Astrocyte (in vitro differentiated cells and primary cell): ENCODE results near the gene MED22. TPM values are rescaled to one million over a fixed set of nuclear protein-coding genes. Genes with fewer than 3 reads are reported as not detected.

ENCODE experiments used
- DNase-seq: peaks from one replicate; pipeline ENCODE4 v3.0.0-alpha.2; 2010; ENCODE audit warnings: low read depth
- FAIRE-seq: peaks from 2 replicates; lab custom pipeline; 2011; peaks lifted over from hg19 to GRCh38; lab: Jason Lieb, UNC
- H2AFZ ChIP-seq: 2 replicates; pipeline ENCODE4 v1.6.0; 2012; ENCODE audit warnings: low read depth, low read length, inconsistent platforms
- H3K27ac ChIP-seq: 2 replicates; pipeline ENCODE4 v1.5.1; 2011; ENCODE audit warnings: low read depth, low read length, inconsistent platforms
- H3K27me3 ChIP-seq: 2 replicates; pipeline ENCODE4 v1.6.0; 2011; ENCODE audit warnings: low read length, inconsistent platforms; ENCODE audit not compliant: insufficient read depth
- H3K36me3 ChIP-seq: 2 replicates; pipeline ENCODE4 v1.5.1; 2011; ENCODE audit warnings: low read length, inconsistent platforms; ENCODE audit not compliant: insufficient read depth
- H3K4me1 ChIP-seq: 2 replicates; pipeline ENCODE4 v1.5.1; 2011; ENCODE audit warnings: low read length, inconsistent platforms; ENCODE audit not compliant: insufficient read depth
- H3K4me2 ChIP-seq: 2 replicates; pipeline ENCODE4 v1.6.0; 2012; ENCODE audit warnings: low read length, inconsistent platforms
- H3K4me3 ChIP-seq: 2 replicates; pipeline ENCODE4 v1.5.1; 2011; ENCODE audit warnings: low read depth, mild to moderate bottlenecking, low read length, inconsistent platforms; ENCODE audit not compliant: insufficient read depth
- H3K79me2 ChIP-seq: 2 replicates; pipeline ENCODE4 v1.6.0; 2012; ENCODE audit warnings: mild to moderate bottlenecking, low read length, inconsistent platforms; ENCODE audit not compliant: insufficient read depth
- H3K9ac ChIP-seq: 2 replicates; pipeline ENCODE4 v1.6.0; 2012; ENCODE audit warnings: mild to moderate bottlenecking, low read length, inconsistent platforms
- H3K9me3 ChIP-seq: 2 replicates; pipeline ENCODE4 v1.5.1; 2012; ENCODE audit warnings: low read depth, mild to moderate bottlenecking, low read length, inconsistent platforms; ENCODE audit not compliant: insufficient read depth
- H4K20me1 ChIP-seq: 2 replicates; pipeline ENCODE4 v1.6.0; 2012; ENCODE audit warnings: low read length, inconsistent platforms; ENCODE audit not compliant: insufficient read depth
- H3K27ac Mint-ChIP-seq: one replicate; pipeline ENCODE4 v1.8.0; 2021; ENCODE audit warnings: mild to moderate bottlenecking, mixed read lengths; ENCODE audit not compliant: unreplicated experiment
- H3K27me3 Mint-ChIP-seq: one replicate; pipeline ENCODE4 v1.8.0; 2021; ENCODE audit warnings: low read depth, mixed read lengths; ENCODE audit not compliant: unreplicated experiment
- H3K36me3 Mint-ChIP-seq: one replicate; pipeline ENCODE4 v1.8.0; 2021; ENCODE audit warnings: low read depth, mixed read lengths; ENCODE audit not compliant: unreplicated experiment
- H3K4me1 Mint-ChIP-seq: one replicate; pipeline ENCODE4 v1.8.0; 2021; ENCODE audit warnings: low read depth, mixed read lengths; ENCODE audit not compliant: unreplicated experiment
- H3K4me3 Mint-ChIP-seq: one replicate; pipeline ENCODE4 v1.8.0; 2021; ENCODE audit warnings: mild to moderate bottlenecking, moderate library complexity, mixed read lengths; ENCODE audit not compliant: unreplicated experiment
- H3K9me3 Mint-ChIP-seq: one replicate; pipeline ENCODE4 v1.8.0; 2021; ENCODE audit warnings: mild to moderate bottlenecking, mixed read lengths; ENCODE audit not compliant: unreplicated experiment
- CTCF ChIP-seq: IDR thresholded peaks from 2 replicates; pipeline ENCODE4 v1.5.1; 2011; ENCODE audit warnings: low read depth, mild to moderate bottlenecking, inconsistent platforms, low read length, moderate library complexity; ENCODE audit not compliant: insufficient read depth
- EZH2 ChIP-seq: IDR thresholded peaks from 2 replicates; pipeline ENCODE4 v1.6.1; 2012; ENCODE audit warnings: mild to moderate bottlenecking, low read length, inconsistent platforms; ENCODE audit not compliant: insufficient read depth
- total RNA-seq: library from RNA; stranded (reverse); gene quantifications from 2 replicates; pipeline ENCODE4 v1.2.1, GENCODE V29; 2021

MED22 gene
- total RNA-seq, 1 donor from 2014 or later, result 28.8 TPM

GRCh38 chr9:133351908-133352634 is 4.1 kb upstream of the MED22 start:
- Histone ChIP-seq H3K4me3 (no peak overlapping the region), H3K4me2 (no peak overlapping the region), H4K20me1 (peaks cover 71% of the 10 kb centered on the region), H2AFZ (no peak overlapping the region), H3K27me3 (no peaks in the 10 kb centered on the region), H3K4me1 (peaks cover 22% of the 10 kb centered on the region), H3K9me3 (no peaks in the 10 kb centered on the region), H3K79me2 (peaks cover 64% of the 10 kb centered on the region), H3K9ac (no peak overlapping the region), H3K36me3 (peaks cover 40% of the 10 kb centered on the region), H3K27ac (no peak overlapping the region)
- peaks cover 26% of the 10 kb centered on the region for H3K4me1 Mint-ChIP-seq
- no peaks in the 10 kb centered on the region for H3K9me3 Mint-ChIP-seq
- peak overlapping the region; percentile 70 for H3K4me3 Mint-ChIP-seq
- H3K27me3 Mint-ChIP-seq, result no peaks in the 10 kb centered on the region
- no peak for FAIRE-seq
- TF ChIP-seq CTCF (peak; percentile 44), EZH2 (no peak)
- peaks cover 35% of the 10 kb centered on the region for H3K36me3 Mint-ChIP-seq
- peak; percentile 42 for DNase-seq
- H3K27ac Mint-ChIP-seq, result no peak overlapping the region

DNA sequence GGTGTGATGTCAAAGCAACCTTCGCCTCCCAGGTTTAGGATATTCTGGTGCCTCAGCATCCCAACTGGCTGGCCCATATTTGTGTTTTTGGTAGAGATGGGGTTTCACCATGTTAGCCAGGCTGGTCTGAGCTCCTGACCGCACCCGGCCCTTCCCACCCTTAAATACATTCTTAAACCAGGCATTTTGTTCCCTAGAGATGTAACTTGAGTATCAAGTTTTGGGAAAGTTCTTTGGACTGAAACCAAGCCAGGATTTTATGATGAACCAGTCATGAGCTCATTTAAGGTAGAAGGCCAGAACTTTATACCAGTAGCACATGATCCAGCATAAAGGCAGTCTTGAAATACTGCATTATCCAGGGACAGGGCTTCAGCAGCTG is 3.6 kb upstream of the MED22 start:
- peak overlapping the region; percentile 64 for H3K4me3 Mint-ChIP-seq
- FAIRE-seq (no peak), DNase-seq (no peak)
- no peak overlapping the region for H2AFZ ChIP-seq
- H3K27ac Mint-ChIP-seq, result peak overlapping the region; percentile 41
- H3K9me3 Mint-ChIP-seq, result no peaks in the 10 kb centered on the region
- no peaks in the 10 kb centered on the region for H3K9me3 ChIP-seq
- peaks cover 40% of the 10 kb centered on the region for H3K36me3 ChIP-seq
- peaks cover 28% of the 10 kb centered on the region for H3K4me1 Mint-ChIP-seq
- H3K9ac ChIP-seq, result no peak overlapping the region
- no peaks in the 10 kb centered on the region for H3K27me3 Mint-ChIP-seq
- peaks cover 35% of the 10 kb centered on the region for H3K36me3 Mint-ChIP-seq
- H3K4me3 ChIP-seq, result no peak overlapping the region
- H3K79me2 ChIP-seq, result peaks cover 64% of the 10 kb centered on the region
- TF ChIP-seq CTCF (no peak), EZH2 (no peak)
- peaks cover 75% of the 10 kb centered on the region for H4K20me1 ChIP-seq
- H3K4me1 ChIP-seq, result peaks cover 23% of the 10 kb centered on the region
- H3K27ac ChIP-seq, result no peak overlapping the region
- no peaks in the 10 kb centered on the region for H3K27me3 ChIP-seq
- H3K4me2 ChIP-seq, result no peak overlapping the region
